ENCODE data around the gene SYT13. TPM values are rescaled to one million over a fixed set of nuclear protein-coding genes. Genes with fewer than 3 reads are reported as not detected.

Gene SYT13, protein sequence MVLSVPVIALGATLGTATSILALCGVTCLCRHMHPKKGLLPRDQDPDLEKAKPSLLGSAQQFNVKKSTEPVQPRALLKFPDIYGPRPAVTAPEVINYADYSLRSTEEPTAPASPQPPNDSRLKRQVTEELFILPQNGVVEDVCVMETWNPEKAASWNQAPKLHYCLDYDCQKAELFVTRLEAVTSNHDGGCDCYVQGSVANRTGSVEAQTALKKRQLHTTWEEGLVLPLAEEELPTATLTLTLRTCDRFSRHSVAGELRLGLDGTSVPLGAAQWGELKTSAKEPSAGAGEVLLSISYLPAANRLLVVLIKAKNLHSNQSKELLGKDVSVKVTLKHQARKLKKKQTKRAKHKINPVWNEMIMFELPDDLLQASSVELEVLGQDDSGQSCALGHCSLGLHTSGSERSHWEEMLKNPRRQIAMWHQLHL
- under 0.01 TPM in 1 of 2 replicates, not detected in the other for total RNA-seq

GRCh38 chr11:45285930-45286632 lies at the start of gene SYT13:
Gene SYT13, minus strand, starts transcription at chr11:45286341. Its CDS starts 134 bp downstream, at chr11:45286207.

Other genes with a start within 250 kb of the SYT13 start
- gene PRDM11, start 139.7 kb downstream of the SYT13 start, total RNA-seq, result 5.5 and 9.4 TPM in 2 replicates